HG03469 (cell line): ENCODE results near the gene LDB3.
"Not testable (repeated sequence)": the region's sequence is repeated elsewhere in the genome, so short reads cannot be mapped to it uniquely, and the experiment has no call there.

Experiments used
- ATAC-seq: cut with Tn5 transposase; IDR thresholded peaks from one replicate; pipeline ENCODE4 v1.9.1; 2021; ENCODE audit warnings: mild to moderate bottlenecking, moderate library complexity, moderate number of reproducible peaks; ENCODE audit not compliant: unreplicated experiment

Gene LDB3, protein sequence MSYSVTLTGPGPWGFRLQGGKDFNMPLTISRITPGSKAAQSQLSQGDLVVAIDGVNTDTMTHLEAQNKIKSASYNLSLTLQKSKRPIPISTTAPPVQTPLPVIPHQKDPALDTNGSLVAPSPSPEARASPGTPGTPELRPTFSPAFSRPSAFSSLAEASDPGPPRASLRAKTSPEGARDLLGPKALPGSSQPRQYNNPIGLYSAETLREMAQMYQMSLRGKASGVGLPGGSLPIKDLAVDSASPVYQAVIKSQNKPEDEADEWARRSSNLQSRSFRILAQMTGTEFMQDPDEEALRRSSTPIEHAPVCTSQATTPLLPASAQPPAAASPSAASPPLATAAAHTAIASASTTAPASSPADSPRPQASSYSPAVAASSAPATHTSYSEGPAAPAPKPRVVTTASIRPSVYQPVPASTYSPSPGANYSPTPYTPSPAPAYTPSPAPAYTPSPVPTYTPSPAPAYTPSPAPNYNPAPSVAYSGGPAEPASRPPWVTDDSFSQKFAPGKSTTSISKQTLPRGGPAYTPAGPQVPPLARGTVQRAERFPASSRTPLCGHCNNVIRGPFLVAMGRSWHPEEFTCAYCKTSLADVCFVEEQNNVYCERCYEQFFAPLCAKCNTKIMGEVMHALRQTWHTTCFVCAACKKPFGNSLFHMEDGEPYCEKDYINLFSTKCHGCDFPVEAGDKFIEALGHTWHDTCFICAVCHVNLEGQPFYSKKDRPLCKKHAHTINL

DNA sequence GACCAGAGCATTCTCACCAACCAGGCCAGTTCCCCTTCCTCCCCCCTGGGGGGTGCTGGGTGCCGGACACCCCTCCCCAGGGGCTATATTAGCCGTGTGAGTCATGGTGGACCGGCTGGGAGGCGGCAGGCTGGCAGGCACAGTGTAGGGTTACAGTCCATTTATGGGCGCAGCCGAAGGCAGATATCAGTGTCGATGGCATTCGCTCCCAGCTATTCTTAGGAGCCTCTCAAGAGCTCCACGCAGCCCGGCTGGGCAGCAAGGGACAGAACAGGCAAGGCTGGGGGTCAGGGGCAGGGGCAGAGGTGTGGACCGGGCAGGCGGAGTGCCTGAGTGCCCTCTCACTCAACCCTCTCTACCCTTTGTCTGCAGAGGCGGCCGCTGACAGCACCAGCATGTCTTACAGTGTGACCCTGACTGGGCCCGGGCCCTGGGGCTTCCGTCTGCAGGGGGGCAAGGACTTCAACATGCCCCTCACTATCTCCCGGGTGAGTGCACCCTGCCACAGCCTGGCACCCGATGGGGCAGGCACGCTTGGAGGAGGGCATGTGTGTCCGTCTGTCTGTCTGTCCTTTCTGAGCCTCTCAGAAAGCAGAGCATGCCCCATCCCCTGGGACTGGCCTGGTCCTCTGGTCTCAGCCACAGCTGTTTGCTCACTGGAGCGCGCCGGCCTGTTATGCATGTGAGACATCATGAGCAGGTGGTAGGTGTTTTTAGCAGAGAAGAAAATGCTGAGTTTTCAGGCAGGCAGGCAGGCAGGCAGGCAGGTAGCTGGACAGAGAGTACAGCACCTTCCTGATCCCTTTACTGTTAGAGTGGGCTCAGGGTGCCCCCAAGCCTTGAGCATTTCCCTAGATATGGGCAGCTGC lies at the start of gene LDB3:
Gene LDB3 (plus strand): TSS at position 215 of the 869 bp plus-strand sequence. CDS start 181 bp downstream, at position 396.
- ATAC-seq: no peak

DNA sequence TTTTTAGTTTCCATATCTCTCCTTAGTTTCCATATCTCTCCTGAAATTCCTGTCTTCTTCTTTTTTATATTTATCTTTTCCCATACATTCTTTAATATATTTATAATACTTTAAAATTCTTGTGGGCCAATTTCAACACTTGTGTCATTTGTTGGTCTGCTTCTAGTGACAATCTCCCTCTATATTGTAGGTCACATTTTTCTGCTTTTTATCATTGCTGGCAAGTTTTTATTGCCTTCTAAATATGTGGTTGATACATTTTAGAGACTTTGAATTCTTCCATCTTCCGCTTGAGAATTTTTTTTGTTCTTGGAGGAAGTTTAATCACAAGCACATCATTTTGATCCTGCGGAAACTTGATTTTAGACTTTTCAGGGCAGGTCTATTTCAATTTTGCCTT lies 40.0 kb upstream of the LDB3 start:
- ATAC-seq: no peak

DNA sequence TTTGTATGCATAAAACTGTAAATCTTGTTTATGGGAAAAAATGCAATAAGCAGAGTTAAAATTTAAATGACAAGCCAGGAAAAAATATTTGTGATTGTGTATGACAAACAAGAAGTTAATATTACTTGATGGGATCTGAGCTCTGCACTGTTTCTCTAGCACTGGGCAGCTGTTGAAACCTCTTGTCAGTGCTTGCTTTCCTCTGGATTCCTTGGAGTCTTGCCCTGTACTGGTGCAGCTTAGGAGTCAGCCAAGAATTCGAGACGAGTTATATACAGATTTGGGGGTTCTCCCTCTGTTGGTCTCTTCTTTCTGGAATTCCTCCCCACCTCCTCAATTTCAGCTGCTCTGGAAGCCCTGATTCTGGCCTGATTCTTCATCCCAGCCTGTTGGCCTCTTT lies 38.2 kb upstream of the LDB3 start:
- no peak for ATAC-seq

DNA sequence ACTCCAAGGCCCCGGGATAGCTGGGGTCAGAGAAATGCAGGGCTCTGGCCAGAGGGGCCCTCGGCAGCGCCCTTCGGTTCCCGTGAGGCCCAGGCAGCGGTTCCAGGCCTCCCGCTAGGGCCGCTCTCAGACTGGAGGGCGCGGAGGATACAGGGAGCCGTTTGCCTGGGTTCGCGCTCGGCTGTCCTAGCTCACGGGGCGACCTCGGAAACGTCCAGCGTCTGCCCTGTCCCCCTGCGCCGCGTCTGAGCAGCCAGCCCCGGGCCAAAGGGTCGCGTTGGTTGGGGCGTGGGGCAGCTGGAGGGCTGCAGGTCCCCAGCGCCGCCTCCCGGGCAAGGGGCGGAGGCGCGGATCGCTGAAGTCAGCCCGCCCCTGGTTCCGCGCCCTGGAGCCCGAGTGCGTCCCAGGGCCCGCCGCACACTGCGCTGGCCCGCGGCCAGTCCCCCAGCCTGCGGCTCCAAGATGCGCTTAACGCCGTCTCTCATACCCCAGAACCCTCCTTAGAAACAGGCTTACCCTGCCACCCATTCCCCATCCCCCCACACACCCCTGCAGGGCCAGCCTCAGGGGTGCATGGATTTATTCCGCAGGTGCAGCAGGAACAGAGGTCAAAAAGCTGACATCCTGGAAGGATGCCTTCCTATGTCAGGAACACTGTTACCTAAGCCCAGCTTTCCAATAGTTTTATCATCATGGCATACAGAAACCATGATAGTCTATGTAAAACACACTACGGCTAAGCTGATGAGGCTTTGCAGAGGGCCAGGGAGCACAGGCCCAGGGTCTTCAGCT lies 36.1 kb upstream of the LDB3 start:
- ATAC-seq: no peak

DNA sequence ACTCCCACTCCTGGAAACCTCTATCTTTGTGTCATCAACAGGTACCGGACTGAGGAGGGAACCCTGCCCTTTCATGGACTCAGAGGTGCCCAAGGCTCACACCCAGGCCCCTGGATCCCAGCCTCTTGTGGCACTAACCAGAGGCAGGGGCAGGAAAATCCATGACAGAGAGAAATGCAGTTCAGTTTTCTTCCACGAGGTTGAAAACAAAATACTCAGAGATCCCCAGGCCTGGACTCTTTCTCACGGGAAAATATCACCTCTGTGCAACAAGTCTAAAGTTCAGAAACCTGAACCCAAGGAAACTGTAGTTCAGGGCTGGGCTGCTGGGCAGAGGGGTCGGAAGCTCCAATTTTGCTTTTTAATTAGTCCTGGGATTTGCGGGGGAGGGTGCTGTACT lies 35.4 kb upstream of the LDB3 start:
- no peak for ATAC-seq

DNA sequence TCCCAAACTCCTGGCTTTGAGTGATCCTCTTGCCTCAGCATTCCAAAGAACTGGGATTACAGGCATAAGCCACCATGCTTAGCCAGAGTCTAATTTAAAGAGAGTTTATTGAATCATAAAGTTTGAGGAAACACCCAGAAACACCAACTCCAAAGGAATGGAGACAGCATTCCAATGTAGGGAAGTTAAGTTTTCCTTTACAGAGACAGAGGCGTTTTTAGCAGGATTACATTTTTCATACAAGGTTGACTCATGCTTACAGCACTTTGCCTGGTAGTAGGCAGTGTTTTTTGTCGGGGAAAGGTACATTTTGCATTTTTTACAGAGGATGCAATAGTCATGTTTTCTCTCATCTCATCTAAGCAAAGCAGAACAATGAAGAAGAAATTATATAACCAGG lies 32.9 kb upstream of the LDB3 start:
- no peak for ATAC-seq

DNA sequence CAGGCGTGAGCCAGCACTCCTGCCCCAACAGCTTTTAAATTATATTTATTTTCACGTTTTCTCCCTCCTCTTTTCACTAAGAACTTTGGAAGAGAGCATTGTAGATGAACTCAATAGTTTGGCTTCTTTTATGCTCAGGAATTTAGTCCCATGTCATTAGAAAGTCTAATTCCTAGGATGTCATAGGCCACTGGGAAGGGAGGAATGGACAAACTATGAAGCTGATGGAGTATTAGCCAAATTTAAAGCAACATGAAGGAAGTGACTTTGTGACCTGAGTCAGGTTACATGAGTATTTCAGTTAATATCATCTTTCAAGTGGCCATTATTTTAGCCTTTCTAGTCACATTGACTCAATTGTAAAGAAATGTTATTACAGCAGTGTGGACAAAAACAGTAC lies 32.0 kb upstream of the LDB3 start:
- ATAC-seq: no peak

DNA sequence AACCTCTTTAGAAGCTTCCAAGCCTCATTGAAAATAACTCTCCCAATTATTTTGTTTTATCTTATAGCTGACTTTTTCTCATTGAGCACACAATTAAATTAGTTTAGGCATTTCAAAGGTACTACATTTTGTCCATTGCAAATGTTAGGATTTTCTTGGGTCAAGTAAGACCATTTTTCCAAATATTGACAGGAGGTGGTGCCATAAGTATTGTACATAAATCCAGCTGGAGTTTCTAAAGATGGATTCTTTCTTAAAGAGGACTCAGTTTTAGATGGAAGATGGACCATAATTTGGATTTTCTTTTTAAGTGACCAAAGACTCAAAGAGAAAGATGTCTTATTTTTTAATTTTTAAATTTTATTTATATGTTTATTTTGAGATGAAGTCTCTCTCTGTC lies 26.3 kb upstream of the LDB3 start:
- no peak for ATAC-seq

DNA sequence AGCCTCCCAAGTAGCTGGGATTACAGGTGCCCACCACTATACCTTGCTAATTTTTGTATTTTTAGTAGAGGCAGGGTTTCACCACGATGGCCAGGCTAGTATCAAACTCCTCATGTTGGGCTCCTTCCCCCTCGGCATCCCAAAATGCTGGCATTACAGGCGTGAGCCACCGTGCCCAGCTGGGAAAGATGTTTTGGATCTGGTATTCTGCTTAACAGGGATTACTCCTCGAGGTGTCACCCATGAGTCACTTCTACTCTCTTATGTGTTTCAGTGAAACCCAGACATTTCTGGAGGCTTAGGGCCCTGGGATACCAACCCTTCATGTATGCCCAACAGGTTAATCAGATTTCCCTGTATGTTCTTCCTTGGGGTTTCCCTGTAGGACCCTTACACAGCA lies 25.8 kb upstream of the LDB3 start:
- ATAC-seq: no peak

DNA sequence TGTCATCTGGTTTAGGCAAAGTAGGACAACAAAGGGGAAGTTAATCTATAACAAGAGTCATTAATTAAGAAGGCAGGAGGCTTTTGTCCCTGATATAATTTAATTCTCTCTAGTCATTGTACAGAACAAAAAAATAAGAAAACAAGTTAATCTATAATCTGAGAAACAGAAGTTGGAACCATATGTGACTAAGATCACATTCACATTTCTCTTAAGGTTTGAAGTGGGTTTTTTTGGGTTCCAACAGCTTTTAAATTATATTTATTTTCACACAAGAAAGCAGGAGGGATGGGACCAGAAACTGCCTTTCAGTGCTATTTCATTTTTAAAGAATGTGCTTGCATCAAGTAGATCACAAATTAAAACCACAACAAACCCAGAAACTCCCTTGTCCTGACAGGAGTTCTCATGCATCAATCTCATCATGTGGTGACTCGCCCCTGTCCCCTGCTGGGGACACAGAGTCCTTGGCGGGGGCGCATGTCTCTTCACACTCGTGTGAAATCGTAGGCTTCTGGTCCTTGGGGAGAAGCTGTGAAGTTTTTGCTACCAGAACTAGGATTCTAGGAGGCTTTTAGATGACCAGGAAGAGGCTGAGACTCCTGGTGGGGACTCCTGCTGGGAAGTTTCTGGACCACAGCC lies 24.0 kb upstream of the LDB3 start:
- ATAC-seq: no peak

DNA sequence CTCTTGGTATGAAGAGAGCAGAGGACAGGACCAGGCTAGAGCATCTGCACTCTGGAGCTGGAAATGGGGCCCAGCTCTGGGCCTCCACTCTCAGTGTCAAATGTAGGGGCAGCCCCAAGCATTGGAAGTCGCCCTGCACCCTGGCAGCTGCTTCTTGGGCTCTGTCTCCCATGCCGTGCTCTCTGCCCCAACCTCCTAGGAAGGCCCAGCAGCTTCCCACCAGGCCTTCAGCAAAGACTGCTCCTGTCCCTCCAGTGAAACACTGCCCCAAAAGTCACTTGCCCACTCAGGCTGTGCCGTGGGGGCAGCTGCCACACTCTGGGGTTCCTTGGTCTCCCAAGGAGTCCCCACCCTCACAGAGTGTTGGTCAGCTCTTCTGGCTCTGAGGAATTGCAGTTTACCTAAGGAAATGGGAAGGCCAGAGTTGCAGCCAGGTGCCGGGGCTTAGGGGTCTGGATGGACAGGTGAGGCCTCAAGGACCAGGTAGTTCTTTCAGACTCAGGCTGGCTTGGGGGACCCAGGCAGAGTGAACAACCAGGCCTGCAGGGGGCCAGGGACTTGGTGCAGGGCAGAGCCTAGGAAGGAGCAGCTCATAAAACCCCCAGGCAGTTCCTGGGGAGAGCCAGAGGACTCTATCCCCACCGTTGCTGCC lies 23.4 kb upstream of the LDB3 start:
- no peak for ATAC-seq

DNA sequence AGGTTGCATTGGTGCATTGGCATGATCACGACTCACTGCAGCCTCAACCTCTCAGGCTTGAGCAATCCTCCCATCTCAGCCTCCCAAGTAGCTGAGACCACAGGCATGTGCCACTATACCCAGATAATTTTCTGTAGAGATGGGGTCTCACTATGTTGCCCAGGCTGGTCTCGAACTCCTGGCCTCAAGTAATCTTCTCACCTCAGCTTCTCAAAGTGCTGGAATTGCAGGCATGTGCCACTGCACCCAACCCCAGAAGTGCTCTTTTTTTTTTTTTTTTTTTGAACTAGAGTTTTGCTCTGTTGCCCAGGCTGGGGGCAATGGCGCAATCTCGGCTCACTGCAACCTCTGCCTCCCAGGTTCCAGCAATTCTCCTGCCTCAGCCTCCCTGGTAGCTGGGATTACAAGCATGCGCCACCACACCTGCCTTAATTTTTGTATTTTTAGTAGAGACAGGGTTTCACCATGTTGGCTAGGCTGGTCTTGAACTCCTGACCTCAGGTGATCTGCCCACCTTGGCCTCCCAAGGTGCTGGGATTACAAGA lies 22.6 kb upstream of the LDB3 start:
- ATAC-seq: not testable (repeated sequence)

DNA sequence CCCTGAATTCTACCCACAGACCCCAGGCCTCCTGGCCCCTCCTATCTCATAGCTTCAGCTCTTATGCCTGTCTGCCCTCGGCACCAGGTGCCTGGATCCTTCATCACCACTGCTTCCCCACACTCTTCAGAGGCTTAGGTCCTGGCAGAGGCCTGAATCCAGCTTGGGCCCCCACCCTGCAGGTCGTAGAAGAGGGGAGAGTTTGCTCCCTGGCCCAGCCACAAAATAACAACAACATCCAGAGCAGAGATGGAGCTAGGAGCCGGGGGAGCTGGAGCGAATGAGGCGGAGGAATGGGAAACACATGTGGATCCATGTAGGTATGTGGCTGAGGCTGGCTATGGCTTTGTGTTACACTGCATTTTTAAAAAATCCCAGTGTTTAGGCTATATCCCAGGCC lies 21.8 kb upstream of the LDB3 start:
- ATAC-seq: no peak

DNA sequence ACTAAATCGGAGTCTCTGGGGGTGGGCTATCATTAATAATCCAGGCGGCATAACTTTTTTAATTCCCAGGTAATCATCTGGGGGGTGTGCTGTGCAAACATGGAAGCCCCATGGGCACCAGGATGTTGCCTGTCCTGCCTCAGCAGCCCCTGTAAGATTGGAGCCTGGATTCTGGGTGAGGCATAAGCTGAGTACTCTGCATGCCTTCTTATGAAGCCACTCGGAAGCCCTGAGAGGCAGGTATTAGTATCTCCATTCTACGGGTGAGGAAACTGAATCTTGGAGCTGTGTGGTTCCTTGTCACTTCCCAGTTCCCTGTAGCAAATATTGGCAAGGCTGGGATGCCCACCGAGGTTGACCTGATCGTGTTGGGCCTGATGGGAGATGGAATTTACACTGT lies 21.4 kb upstream of the LDB3 start:
- no peak for ATAC-seq

DNA sequence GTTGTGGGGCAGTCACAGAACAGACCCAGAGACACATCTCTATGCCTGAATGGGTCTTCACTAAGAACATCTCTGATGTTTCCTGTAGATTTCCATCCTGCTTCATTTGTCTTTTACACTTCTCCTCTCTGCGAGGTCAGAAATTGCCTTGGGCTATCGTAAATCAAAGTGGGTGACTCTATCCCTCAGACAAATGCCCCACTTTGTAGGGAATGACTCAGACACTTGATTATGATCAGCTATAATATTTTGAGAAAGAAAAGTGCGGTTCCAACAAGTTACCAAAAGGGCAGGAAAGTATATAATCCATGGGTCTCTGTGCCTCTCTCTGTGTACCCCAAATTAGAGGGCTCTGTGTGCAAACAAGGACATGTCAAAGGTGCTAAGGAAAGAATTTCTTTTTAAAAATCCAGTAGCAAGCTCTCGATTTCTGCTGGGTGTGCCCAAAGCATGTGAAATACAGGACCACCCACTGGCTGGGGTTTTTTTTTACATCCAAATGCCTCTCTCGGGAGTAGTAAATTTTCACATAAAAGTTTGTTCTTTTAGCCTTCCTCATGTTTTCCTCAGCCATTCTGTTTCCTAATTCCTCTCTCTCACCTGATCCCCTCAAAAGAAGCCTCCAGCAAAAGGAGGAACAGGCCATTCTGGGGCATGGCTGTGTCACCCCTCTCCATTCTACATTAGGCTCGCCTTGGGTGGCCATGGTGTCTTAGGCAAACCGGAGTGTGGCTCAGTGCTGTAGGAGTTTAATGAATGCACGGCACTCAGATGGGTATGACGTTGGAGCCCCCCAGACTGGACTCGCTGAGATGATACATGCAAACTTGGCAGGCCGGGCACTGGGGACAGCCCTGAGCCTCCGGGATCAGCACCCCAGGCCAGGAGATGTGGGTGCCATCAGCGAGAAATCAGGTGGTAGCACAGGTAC lies 20.3 kb upstream of the LDB3 start:
- ATAC-seq: no peak

DNA sequence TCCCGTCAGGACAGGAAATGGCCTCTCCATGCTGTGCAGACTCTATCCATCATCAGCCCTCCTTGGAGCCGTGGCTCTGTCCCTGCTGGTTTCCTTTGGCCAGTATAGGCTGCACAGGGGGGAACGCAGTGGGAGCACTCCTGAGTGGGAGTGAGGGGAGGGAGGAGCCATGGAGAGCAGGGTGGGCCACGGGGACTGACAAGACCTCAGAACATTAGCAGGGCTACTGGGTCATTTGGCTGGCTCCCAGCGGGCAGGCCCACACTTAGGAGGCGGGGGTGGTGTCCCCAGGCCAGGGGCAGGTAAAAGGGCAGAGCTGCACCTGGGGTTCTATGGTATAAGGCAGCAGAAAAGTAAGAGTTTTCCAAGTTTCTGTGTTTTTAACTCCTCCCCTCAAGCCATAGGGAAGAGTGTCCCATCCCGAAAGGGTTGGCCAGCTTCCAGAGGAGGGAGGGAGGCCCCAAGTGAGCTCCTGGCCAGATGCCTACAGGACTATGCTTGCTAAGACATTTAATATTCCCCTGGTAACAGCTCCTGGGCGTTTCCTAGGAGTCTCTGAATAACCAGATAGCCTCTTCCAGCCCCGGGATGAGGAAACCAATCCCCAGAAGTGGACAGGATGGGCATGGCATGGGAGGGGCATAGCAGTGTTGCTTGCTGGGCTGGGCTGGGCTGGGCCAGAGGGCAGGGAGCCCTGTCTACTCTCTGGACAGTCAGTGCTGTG lies 19.4 kb upstream of the LDB3 start:
- ATAC-seq: no peak

DNA sequence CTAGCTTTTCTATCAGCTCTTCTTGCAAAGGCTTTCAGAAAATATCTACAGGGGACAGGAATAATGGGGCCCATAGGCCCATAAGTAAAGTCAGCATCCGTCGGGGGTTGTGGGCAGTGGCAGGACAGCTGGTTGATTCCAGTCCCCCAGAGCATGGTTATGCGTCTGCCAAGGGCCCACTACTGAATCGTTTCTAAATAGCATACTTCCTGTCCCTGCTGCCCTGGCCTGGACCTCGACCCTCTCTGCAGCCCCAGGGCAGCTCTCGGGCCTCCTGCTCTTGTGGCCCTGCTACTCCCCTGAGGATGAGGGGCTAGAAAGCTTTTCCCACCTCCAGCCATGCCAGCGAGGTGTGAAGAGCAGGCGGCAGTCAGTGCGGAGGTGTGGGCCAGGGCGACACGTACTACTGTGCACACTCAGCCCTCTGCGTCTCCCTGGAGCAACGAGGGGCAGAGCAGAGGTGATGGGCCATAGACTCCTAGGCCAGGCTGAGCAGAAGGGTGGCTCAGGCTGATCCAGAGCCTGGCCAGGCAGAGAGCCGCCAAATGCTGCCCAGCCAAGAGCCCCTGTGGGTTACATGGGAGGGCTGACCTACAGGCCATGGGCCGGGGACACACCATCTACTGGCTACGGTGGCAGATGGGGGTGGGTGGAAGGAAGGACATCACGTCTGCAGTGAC lies 18.7 kb upstream of the LDB3 start:
- no peak for ATAC-seq
